Endothelial cell of umbilical vein (primary cell): ENCODE results near the gene ZBTB48. TPM values are rescaled to one million over a fixed set of nuclear protein-coding genes. Genes with fewer than 3 reads are reported as not detected.

Source experiments
- BruUV-seq: library from RNA; stranded (reverse); fragments of 400-500 nt; replicated peaks from 2 replicates; lab custom pipeline; 2021; lab: Mats Ljungman, UMichigan
- CTCF ChIA-PET: fragments of 300-600, 350-600 bp; sonication (Branson Sonifier 250); formaldehyde crosslinking; loops from one replicate; lab custom pipeline; 2021; ENCODE audit warnings: antibody characterized with exemption, inconsistent platforms; lab: Charles Lee
- POLR2A ChIA-PET: fragments of 300-600, 350-600 bp; sonication (Branson Sonifier 250); formaldehyde crosslinking; loops from one replicate; lab custom pipeline; 2021; ENCODE audit warnings: antibody characterized with exemption, inconsistent platforms; lab: Charles Lee
- DNase-seq: peaks from one replicate; pipeline ENCODE4 v3.0.0-alpha.2; 2011; ENCODE audit warnings: low read depth, low spot score
- FAIRE-seq: peaks from 2 replicates; lab custom pipeline; 2011; peaks lifted over from hg19 to GRCh38; lab: Jason Lieb, UNC
- H2AFZ ChIP-seq: 2 replicates; pipeline ENCODE4 v1.6.0; 2012; ENCODE audit warnings: low read depth, low read length, control low read depth, inconsistent platforms
- H3K27ac ChIP-seq: 2 replicates; pipeline ENCODE4 v1.5.1; 2011; ENCODE audit warnings: low read depth, mild to moderate bottlenecking, control low read depth, low read length, moderate library complexity; ENCODE audit not compliant: insufficient read depth
- H3K27me3 ChIP-seq, 2 experiments: 2 replicates each; pipeline versions ENCODE4 v1.6.0 to v1.6.1; 2011; ENCODE audit warnings: low read length in 2 of 2, mixed read lengths in 1 of 2; ENCODE audit not compliant: control insufficient read depth in 2 of 2, insufficient read depth in 2 of 2
- H3K36me3 ChIP-seq, 2 experiments: 2 replicates in 1 of 2; 3 replicates in 1 of 2; pipeline ENCODE4 v1.5.1; 2011; ENCODE audit warnings: low read length in 2 of 2, mild to moderate bottlenecking in 1 of 2, moderate library complexity in 1 of 2; ENCODE audit not compliant: control insufficient read depth in 2 of 2, insufficient read depth in 2 of 2; ENCODE audit errors: extremely low read depth in 1 of 2
- H3K4me1 ChIP-seq: 3 replicates; pipeline ENCODE4 v1.5.1; 2011; ENCODE audit warnings: mild to moderate bottlenecking, low read length; ENCODE audit not compliant: control insufficient read depth, insufficient read depth; ENCODE audit errors: extremely low read depth
- H3K4me2 ChIP-seq: 2 replicates; pipeline ENCODE4 v1.6.1; 2011; ENCODE audit warnings: low read length, control low read depth, mixed read lengths; ENCODE audit not compliant: insufficient read depth
- H3K4me3 ChIP-seq, 3 experiments: fragments of 200-600 bp in 1 of 3; sonication (generic), shearing (Covaris generic) in 1 of 3; replicated peaks in 1 of 3; 2 replicates each; pipeline ENCODE4 v1.5.1; 2011 to 2016; ENCODE audit warnings: control low read depth in 3 of 3, low read length in 3 of 3, mild to moderate bottlenecking in 2 of 3, inconsistent platforms in 1 of 3, low read depth in 1 of 3, moderate library complexity in 1 of 3; ENCODE audit not compliant: insufficient read depth in 1 of 3
- H3K79me2 ChIP-seq: 2 replicates; pipeline ENCODE4 v1.6.0; 2012; ENCODE audit warnings: low read length, inconsistent platforms; ENCODE audit not compliant: control insufficient read depth, insufficient read depth
- H3K9ac ChIP-seq: replicated peaks from 2 replicates; pipeline ENCODE3; 2011; ENCODE audit warnings: low read length, control low read depth; ENCODE audit not compliant: insufficient read depth; ENCODE audit errors: extremely low read depth
- H3K9me1 ChIP-seq: replicated peaks from 3 replicates; pipeline ENCODE4 v1.6.0; 2011; ENCODE audit warnings: mild to moderate bottlenecking, low read length; ENCODE audit not compliant: control insufficient read depth, insufficient read depth; ENCODE audit errors: extremely low read depth
- H3K9me3 ChIP-seq: replicated peaks from 2 replicates; pipeline ENCODE4 v1.5.1; 2012; ENCODE audit warnings: low read length, inconsistent platforms; ENCODE audit not compliant: control insufficient read depth, insufficient read depth
- H4K20me1 ChIP-seq: replicated peaks from 2 replicates; pipeline ENCODE3; 2011; ENCODE audit warnings: mild to moderate bottlenecking, low read length; ENCODE audit not compliant: control insufficient read depth, insufficient read depth; ENCODE audit errors: extremely low read depth
- EZH2 ChIP-seq: IDR thresholded peaks from 2 replicates; pipeline ENCODE4 v1.6.1; 2012; ENCODE audit warnings: borderline replicate concordance, low read depth, mild to moderate bottlenecking, moderate library complexity, low read length, inconsistent platforms; ENCODE audit not compliant: severe bottlenecking
- FOS ChIP-seq: IDR thresholded peaks from 2 replicates; pipeline ENCODE4 v1.6.1; 2011; ENCODE audit warnings: mild to moderate bottlenecking, low read length, moderate library complexity, borderline replicate concordance; ENCODE audit not compliant: insufficient read depth
- GATA2 ChIP-seq: IDR thresholded peaks from 2 replicates; pipeline ENCODE4 v1.7.0; 2011; ENCODE audit warnings: low read depth, mild to moderate bottlenecking, moderate library complexity, mixed read lengths, low read length; ENCODE audit not compliant: insufficient read length, insufficient read depth
- JUN ChIP-seq: IDR thresholded peaks from 2 replicates; pipeline ENCODE4 v1.6.1; 2011; ENCODE audit warnings: borderline replicate concordance, low read depth; ENCODE audit not compliant: insufficient read length, insufficient read depth
- MYC ChIP-seq: IDR thresholded peaks from one replicate; pipeline ENCODE4 v1.6.1; 2011; ENCODE audit warnings: mild to moderate bottlenecking, low read depth, low read length
- POLR2A ChIP-seq: IDR thresholded peaks from 2 replicates; pipeline ENCODE4 v1.6.1; 2012; ENCODE audit warnings: low read depth, mild to moderate bottlenecking, control low read depth, low read length
- POLR2AphosphoS5 ChIP-seq: IDR thresholded peaks from 2 replicates; pipeline ENCODE4 v1.6.1; 2012; ENCODE audit warnings: low read depth, mild to moderate bottlenecking, control low read depth, low read length, moderate library complexity; ENCODE audit not compliant: insufficient read depth
- dilution Hi-C: fragments of 300-500 bp; cut with MboI; formaldehyde crosslinking; loops from one replicate; pipeline ENCODE4 v1.15.0; 2019; ENCODE audit warnings: low sequenced_read_pairs; ENCODE audit not compliant: extremely low pct_ligation_motif_present
- intact Hi-C: fragments of 100-400 bp; cut with micrococcal nuclease; formaldehyde crosslinking; loops from one replicate; pipeline ENCODE4 v1.10.0; 2022
- polyA plus RNA-seq, 4 experiments: library from polyadenylated mRNA; depleted of rRNA in 3 of 4; stranded (reverse) in 3 of 4; unstranded in 1 of 4; fragments of >200 nt; gene quantifications; 2 replicates each; pipeline versions ENCODE4 v1.2.1 to v1.2.3, GENCODE V29; 2011 to 2012; ENCODE audit warnings: missing spikeins in 1 of 4
- total RNA-seq: library from RNA; stranded (reverse); gene quantifications from 2 replicates; pipeline ENCODE4 v1.2.3, GENCODE V29; 2021
- TF ChIP-seq, protein P1 (sequence below), 2 donors: IDR thresholded peaks; 1 replicate in 1 of 2; 2 replicates in 1 of 2; pipeline ENCODE4 v1.5.1; 2011; ENCODE audit warnings: low read length in 2 of 2, mild to moderate bottlenecking in 2 of 2, moderate library complexity in 2 of 2, control low read depth in 1 of 2, inconsistent platforms in 1 of 2, low read depth in 1 of 2; ENCODE audit not compliant: insufficient read depth in 1 of 2; ENCODE audit errors: extremely low read depth in 1 of 2
- TF ChIP-seq, protein P2 (sequence below): IDR thresholded peaks from 2 replicates; pipeline ENCODE4 v1.6.1; 2011; ENCODE audit not compliant: insufficient read depth, insufficient read length

Gene ZBTB48
- total and polyA plus RNA-seq, 2 donors (not counting 3 experiments of a cell fraction or from before 2014, with no cell fraction given), result 20.9 to 25.1 TPM

DNA sequence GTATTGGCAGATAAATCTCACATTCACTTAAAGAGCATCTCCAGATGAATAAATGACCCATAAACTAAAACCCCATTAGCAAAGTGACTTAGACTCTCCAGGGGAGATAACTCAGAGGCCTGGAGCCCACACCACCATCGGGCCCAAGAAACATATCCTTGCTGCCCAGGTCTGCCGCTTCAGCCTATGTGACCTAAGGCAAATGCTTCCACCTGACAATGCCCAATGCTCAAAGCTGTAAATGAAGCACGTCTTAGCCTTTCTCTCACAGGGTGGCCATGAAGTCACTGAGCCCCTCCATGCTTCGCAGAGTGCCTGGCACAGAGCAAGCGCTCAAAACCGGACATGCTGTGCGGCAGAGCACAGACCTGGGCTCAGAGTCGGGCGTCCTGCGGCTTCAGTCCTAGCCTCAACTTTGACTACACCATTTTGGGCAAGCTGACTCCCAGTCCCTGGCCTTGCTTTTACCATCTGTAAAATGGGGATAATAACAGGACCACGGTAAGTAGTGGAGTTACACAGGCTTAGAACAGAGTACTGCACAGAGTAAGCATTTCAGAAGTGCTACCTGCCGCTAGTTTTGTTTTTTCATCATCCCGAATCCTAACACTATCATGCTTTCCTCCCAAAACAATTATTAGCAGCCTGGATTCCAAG is 49.2 kb upstream of the ZBTB48 start:
- Histone ChIP-seq H3K9me3 (no peaks in the 10 kb centered on the region), H3K36me3 (peaks cover 15 to 33% of the 10 kb centered on the region in 2 experiments), H3K4me3 (no peak overlapping the region), H3K9ac (no peak overlapping the region), H3K27ac (no peak overlapping the region), H3K27me3 (no peaks in the 10 kb centered on the region), H3K4me2 (no peak overlapping the region), H3K79me2 (no peaks in the 10 kb centered on the region), H4K20me1 (no peaks in the 10 kb centered on the region), H2AFZ (no peak overlapping the region), H3K9me1 (no peaks in the 10 kb centered on the region), H3K4me1 (no peaks in the 10 kb centered on the region)
- TF ChIP-seq, protein P1, sequence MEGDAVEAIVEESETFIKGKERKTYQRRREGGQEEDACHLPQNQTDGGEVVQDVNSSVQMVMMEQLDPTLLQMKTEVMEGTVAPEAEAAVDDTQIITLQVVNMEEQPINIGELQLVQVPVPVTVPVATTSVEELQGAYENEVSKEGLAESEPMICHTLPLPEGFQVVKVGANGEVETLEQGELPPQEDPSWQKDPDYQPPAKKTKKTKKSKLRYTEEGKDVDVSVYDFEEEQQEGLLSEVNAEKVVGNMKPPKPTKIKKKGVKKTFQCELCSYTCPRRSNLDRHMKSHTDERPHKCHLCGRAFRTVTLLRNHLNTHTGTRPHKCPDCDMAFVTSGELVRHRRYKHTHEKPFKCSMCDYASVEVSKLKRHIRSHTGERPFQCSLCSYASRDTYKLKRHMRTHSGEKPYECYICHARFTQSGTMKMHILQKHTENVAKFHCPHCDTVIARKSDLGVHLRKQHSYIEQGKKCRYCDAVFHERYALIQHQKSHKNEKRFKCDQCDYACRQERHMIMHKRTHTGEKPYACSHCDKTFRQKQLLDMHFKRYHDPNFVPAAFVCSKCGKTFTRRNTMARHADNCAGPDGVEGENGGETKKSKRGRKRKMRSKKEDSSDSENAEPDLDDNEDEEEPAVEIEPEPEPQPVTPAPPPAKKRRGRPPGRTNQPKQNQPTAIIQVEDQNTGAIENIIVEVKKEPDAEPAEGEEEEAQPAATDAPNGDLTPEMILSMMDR (IDR thresholded peaks at IDR 0.05; ENCODE audit: extremely low read depth in 1 of 2, insufficient read depth in 1 of 2, low read depth in 1 of 2, low read length in 2 of 2), result no peak
- TF ChIP-seq MYC (no peak), EZH2 (no peak), POLR2AphosphoS5 (no peak), JUN (no peak), POLR2A (no peak), GATA2 (no peak), FOS (no peak)
- TF ChIP-seq, protein P2, sequence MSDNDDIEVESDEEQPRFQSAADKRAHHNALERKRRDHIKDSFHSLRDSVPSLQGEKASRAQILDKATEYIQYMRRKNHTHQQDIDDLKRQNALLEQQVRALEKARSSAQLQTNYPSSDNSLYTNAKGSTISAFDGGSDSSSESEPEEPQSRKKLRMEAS, result no peak
- intact Hi-C loops (no loop called here), dilution Hi-C loops (no loop called here)
- ChIA-PET CTCF (no interaction called here), POLR2A (no interaction called here)
- BruUV-seq, result no TSS peak
- FAIRE-seq (no peak), DNase-seq (no peak)
